NCI-H2107 treated with DMSO at 0.1 percent for 48 hours (cell line): ENCODE data around the gene CACNA2D1.

Source experiments
- DNase-seq: peaks from one replicate; lab custom pipeline; 2025; ENCODE audit not compliant: unreplicated experiment; lab: John Stamatoyannopoulos, UW

The CACNA2D1 gene

GRCh38 chr7:81902536-81902935 lies 541.0 kb downstream of the CACNA2D1 start:
- no peak for DNase-seq
